Naive thymus-derived CD8-positive, alpha-beta T cell (primary cell): ENCODE results near the gene REV3L. TPM values are rescaled to one million over a fixed set of nuclear protein-coding genes. Genes with fewer than 3 reads are reported as not detected.

Experiments
- ATAC-seq, 2 donors: fragments of 150-1000 bp; cut with Tn5 transposase in 1 of 2; sonication (Bioruptor Pico), chemical (Tn5 transposase) in 1 of 2; 1 replicate in 1 of 2; 2 replicates in 1 of 2; pipeline ENCODE4 v1.10.0; 2021; ENCODE audit warnings: mild to moderate bottlenecking in 2 of 2, moderate library complexity in 2 of 2
- POLR2A ChIA-PET: fragments of 350-600 bp; sonication (Branson Sonifier 250); formaldehyde crosslinking; loops from one replicate; lab custom pipeline; 2021; ENCODE audit warnings: antibody characterized with exemption; lab: Charles Lee
- DNase-seq, 10 donors: peaks; one replicate each; pipeline versions ENCODE4 v3.0.0 to v3.0.0-alpha.2; 2020 to 2022
- H3K27ac Mint-ChIP-seq, 10 donors: one replicate each; pipeline ENCODE4 v1.8.0; 2020 to 2022; ENCODE audit warnings: mild to moderate bottlenecking in 10 of 10, mixed read lengths in 10 of 10, moderate library complexity in 4 of 10, inconsistent platforms in 1 of 10
- H3K27me3 Mint-ChIP-seq, 5 donors: one replicate each; pipeline ENCODE4 v1.8.0; 2021 to 2022; ENCODE audit warnings: mixed read lengths in 5 of 5
- H3K36me3 Mint-ChIP-seq, 3 donors: one replicate each; pipeline ENCODE4 v1.8.0; 2020 to 2022; ENCODE audit warnings: mixed read lengths in 3 of 3, mild to moderate bottlenecking in 2 of 3, inconsistent platforms in 1 of 3
- H3K4me1 Mint-ChIP-seq, 4 donors: one replicate each; pipeline ENCODE4 v1.8.0; 2021 to 2022; ENCODE audit warnings: mixed read lengths in 4 of 4
- H3K4me3 Mint-ChIP-seq, 10 donors: one replicate each; pipeline ENCODE4 v1.8.0; 2020 to 2022; ENCODE audit warnings: mild to moderate bottlenecking in 10 of 10, mixed read lengths in 10 of 10, moderate library complexity in 6 of 10, inconsistent platforms in 1 of 10
- H3K9me3 Mint-ChIP-seq, 9 donors: one replicate each; pipeline ENCODE4 v1.8.0; 2020 to 2022; ENCODE audit warnings: mixed read lengths in 9 of 9, mild to moderate bottlenecking in 3 of 9, inconsistent platforms in 1 of 9, moderate library complexity in 1 of 9
- polyA plus RNA-seq, 3 donors: library from polyadenylated mRNA; unstranded; fragments of 300-500 nt; fragmentation: Illumina TruSeq; gene quantifications; one replicate each; pipeline ENCODE4 v1.2.3, GENCODE V29; 2021
- total RNA-seq, 8 experiments: library from RNA in 2 of 8; stranded (reverse) in 2 of 8; gene quantifications; one replicate each; pipeline ENCODE4 v1.2.3 and lab custom pipeline; 2021 to 2026

Gene REV3L
- total and polyA plus RNA-seq, 5 experiments from 2014 or later: 3.2 to 36.5 (median 12.1) TPM

DNA sequence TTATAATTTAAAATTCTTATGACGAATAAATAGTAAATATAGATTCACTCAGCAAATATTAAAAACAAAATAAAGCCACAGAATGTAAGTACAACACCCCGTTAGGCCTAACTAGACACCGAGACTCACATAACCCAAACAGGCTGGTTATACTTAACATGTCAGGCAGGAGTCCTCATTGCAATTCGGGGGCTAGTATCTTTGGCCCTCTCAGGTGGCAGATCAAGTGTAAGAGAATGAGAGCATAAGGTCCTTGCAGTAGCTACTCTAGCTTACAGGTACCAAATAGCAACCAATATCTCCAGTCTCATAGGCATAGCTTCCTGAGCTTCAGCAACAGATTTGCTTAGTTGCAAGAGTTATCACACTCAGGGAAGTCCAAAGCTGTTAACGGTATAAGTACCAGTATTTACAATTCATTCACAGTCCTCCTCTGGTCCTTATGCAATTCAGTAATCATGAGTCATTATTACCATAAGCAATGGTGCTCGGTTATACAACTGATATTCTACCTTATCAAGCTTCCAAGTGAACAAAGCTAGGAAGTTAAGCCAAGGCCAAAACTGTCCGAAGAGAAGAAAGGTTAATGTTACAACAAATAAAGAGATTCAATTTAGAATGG, 20.1 kb downstream of the REV3L start:
- H3K36me3 Mint-ChIP-seq: peaks cover 21 to 26% (median 25%) of the 10 kb centered on the region in 3 donors
- H3K27ac Mint-ChIP-seq: peak overlapping the region in 7 of 10 donors; percentile 8 to 85 (median 63)
- no peak overlapping the region for H3K4me3 Mint-ChIP-seq
- no peaks in the 10 kb centered on the region for H3K27me3 Mint-ChIP-seq
- ATAC-seq: no peak
- POLR2A ChIA-PET: no interaction called here
- peaks cover 0 to 20% (median 6%) of the 10 kb centered on the region in 9 donors for H3K9me3 Mint-ChIP-seq
- no peak for DNase-seq
- peaks cover 15 to 35% (median 29%) of the 10 kb centered on the region in 4 donors for H3K4me1 Mint-ChIP-seq

- Mint-ChIP-seq H3K36me3 (peaks cover 26 to 32% (median 30%) of the 10 kb centered on the region in 3 donors), H3K9me3 (peaks cover 0 to 22% (median 7%) of the 10 kb centered on the region in 9 donors), H3K27ac (peak overlapping the region; percentile 18 to 80 (median 64)), H3K27me3 (no peaks in the 10 kb centered on the region), H3K4me1 (peaks cover 14 to 41% (median 29%) of the 10 kb centered on the region in 4 donors), H3K4me3 (peak overlapping the region; percentile 48 to 82 (median 66))
- ATAC-seq: peak; percentile 60 to 86
- DNase-seq: peak in 1 of 10 donors; percentile 9
- POLR2A ChIA-PET: interaction anchor here (1.0 kb wide), 1 partner anchor 17 kb away, joined by 3 read pairs; no protein-coding TSS in a partner anchor
Observed at GRCh38 chr6:111461860-111462259, 21.2 kb downstream of the REV3L start.

DNA sequence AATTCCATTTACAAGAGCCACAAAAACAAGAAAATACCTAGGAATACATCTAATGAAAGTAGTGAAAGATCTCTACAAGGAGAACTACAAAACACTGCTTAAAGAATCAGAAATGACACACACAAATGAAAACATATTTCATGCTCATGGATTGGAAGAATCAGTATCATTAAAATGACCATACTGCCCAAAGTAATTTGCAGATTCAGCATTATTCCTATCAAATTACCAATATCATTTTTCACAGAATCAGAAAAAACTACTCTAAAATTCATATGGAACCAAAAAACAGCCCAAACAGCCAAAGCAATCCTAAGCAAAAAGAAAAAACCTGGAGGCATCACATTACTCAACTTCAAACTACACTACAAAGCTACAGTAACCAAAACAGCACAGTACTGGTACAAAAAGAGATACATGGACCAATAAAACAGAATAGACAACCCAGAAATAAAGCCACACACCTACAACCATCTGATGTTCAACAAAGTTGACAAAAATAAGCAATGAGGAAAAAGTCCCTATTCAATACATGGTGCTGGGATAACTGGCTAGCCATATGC, 24.3 kb downstream of the REV3L start:
- H3K4me3 Mint-ChIP-seq: no peak overlapping the region
- peaks cover 26 to 36% (median 35%) of the 10 kb centered on the region in 3 donors for H3K36me3 Mint-ChIP-seq
- POLR2A ChIA-PET: no interaction called here
- peaks cover 14 to 49% (median 33%) of the 10 kb centered on the region in 4 donors for H3K4me1 Mint-ChIP-seq
- peaks cover 0 to 22% (median 7%) of the 10 kb centered on the region in 9 donors for H3K9me3 Mint-ChIP-seq
- no peaks in the 10 kb centered on the region for H3K27me3 Mint-ChIP-seq
- no peak overlapping the region for H3K27ac Mint-ChIP-seq
- DNase-seq (no peak), ATAC-seq (no peak)

- H3K27me3 Mint-ChIP-seq: no peaks in the 10 kb centered on the region
- H3K27ac Mint-ChIP-seq: no peak overlapping the region
- H3K4me3 Mint-ChIP-seq: no peak overlapping the region
- DNase-seq (no peak), ATAC-seq (no peak)
- peaks cover 6 to 40% (median 22%) of the 10 kb centered on the region in 4 donors for H3K4me1 Mint-ChIP-seq
- POLR2A ChIA-PET: no interaction called here
- H3K36me3 Mint-ChIP-seq: peaks cover 26 to 36% (median 35%) of the 10 kb centered on the region in 3 donors
- peaks cover 0 to 22% (median 7%) of the 10 kb centered on the region in 9 donors for H3K9me3 Mint-ChIP-seq
Observed at GRCh38 chr6:111456208-111456607, 26.8 kb downstream of the REV3L start.

GRCh38 chr6:111450636-111451035, 32.4 kb downstream of the REV3L start:
- peak overlapping the region in 1 of 10 donors; percentile 47 for H3K27ac Mint-ChIP-seq
- no peaks in the 10 kb centered on the region for H3K27me3 Mint-ChIP-seq
- H3K4me1 Mint-ChIP-seq: peaks cover 10 to 33% (median 16%) of the 10 kb centered on the region in 4 donors
- peaks cover 0 to 8% (median 5%) of the 10 kb centered on the region in 3 donors for H3K36me3 Mint-ChIP-seq
- ATAC-seq (no peak), DNase-seq (no peak)
- POLR2A ChIA-PET: no interaction called here
- no peaks in the 10 kb centered on the region for H3K9me3 Mint-ChIP-seq
- no peak overlapping the region for H3K4me3 Mint-ChIP-seq

DNA sequence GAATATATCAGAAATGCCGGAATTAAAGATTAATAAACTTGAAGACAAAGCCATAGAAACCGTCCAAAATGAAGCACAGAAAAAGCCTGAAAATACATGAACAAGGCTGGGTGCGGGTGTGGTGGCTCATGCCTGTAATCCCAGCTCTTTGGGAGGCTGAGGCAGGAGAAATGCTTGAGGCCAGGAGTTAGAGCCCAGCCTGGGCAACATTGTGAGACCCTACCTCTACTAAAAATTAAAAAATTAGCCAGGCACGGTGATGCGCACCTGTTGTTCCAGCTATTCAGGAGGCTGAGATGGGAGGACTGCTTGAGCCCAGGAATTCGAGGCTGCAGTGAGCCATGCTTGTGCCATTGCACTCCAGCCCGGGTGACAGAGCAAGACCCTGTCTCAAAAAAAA, 32.9 kb downstream of the REV3L start:
- H3K27ac Mint-ChIP-seq: no peak overlapping the region
- POLR2A ChIA-PET: no interaction called here
- H3K36me3 Mint-ChIP-seq: peaks cover 0 to 7% (median 5%) of the 10 kb centered on the region in 3 donors
- no peaks in the 10 kb centered on the region for H3K9me3 Mint-ChIP-seq
- no peak overlapping the region for H3K4me3 Mint-ChIP-seq
- DNase-seq (no peak), ATAC-seq (no peak)
- H3K27me3 Mint-ChIP-seq: no peaks in the 10 kb centered on the region
- H3K4me1 Mint-ChIP-seq: peaks cover 12 to 33% (median 17%) of the 10 kb centered on the region in 4 donors

- DNase-seq (no peak), ATAC-seq (no peak)
- Mint-ChIP-seq H3K9me3 (no peaks in the 10 kb centered on the region), H3K4me1 (peaks cover 12 to 35% (median 17%) of the 10 kb centered on the region in 4 donors), H3K27ac (no peak overlapping the region), H3K4me3 (no peak overlapping the region), H3K27me3 (no peaks in the 10 kb centered on the region), H3K36me3 (peaks cover 0 to 9% (median 4%) of the 10 kb centered on the region in 3 donors)
- POLR2A ChIA-PET: no interaction called here
Observed at GRCh38 chr6:111449129-111449528, 33.9 kb downstream of the REV3L start.

DNA sequence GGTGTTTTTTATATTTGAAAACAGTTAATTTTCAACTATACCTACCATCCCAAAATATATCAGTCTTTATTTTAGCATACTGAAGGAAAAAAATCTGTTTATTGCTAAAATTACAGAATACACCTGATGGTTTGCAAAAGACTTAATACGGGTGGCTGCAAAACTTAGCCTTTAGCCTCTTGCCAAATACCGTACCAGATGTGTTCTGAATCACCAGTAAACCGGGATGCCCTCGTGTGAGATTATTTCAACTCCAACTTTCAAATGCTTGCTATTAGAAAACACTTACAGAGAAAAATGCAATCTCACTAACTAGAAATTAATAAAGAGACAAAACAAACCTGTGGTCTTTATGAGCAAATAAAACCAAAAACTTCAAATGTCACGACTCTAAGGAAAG, 36.0 kb downstream of the REV3L start:
- H3K4me3 Mint-ChIP-seq: no peak overlapping the region
- no peak overlapping the region for H3K27ac Mint-ChIP-seq
- ATAC-seq: no peak
- H3K4me1 Mint-ChIP-seq: peaks cover 17 to 38% (median 25%) of the 10 kb centered on the region in 4 donors
- no peaks in the 10 kb centered on the region for H3K9me3 Mint-ChIP-seq
- no peaks in the 10 kb centered on the region for H3K27me3 Mint-ChIP-seq
- H3K36me3 Mint-ChIP-seq: peaks cover 0 to 9% (median 6%) of the 10 kb centered on the region in 3 donors
- no peak for DNase-seq
- POLR2A ChIA-PET: no interaction called here

- H3K27me3 Mint-ChIP-seq: no peaks in the 10 kb centered on the region
- ATAC-seq: no peak
- peaks cover 24 to 35% (median 30%) of the 10 kb centered on the region in 4 donors for H3K4me1 Mint-ChIP-seq
- no peak overlapping the region for H3K4me3 Mint-ChIP-seq
- peaks cover 0 to 9% (median 9%) of the 10 kb centered on the region in 3 donors for H3K36me3 Mint-ChIP-seq
- DNase-seq: no peak
- no peak overlapping the region for H3K27ac Mint-ChIP-seq
- H3K9me3 Mint-ChIP-seq: no peaks in the 10 kb centered on the region
- POLR2A ChIA-PET: no interaction called here
Observed at GRCh38 chr6:111445861-111446267, 37.2 kb downstream of the REV3L start.

GRCh38 chr6:111444794-111445193, 38.2 kb downstream of the REV3L start:
- peaks cover 22 to 35% (median 30%) of the 10 kb centered on the region in 4 donors for H3K4me1 Mint-ChIP-seq
- POLR2A ChIA-PET: no interaction called here
- no peaks in the 10 kb centered on the region for H3K9me3 Mint-ChIP-seq
- peak overlapping the region in 1 of 10 donors; percentile 18 for H3K27ac Mint-ChIP-seq
- H3K4me3 Mint-ChIP-seq: no peak overlapping the region
- no peaks in the 10 kb centered on the region for H3K27me3 Mint-ChIP-seq
- DNase-seq (no peak), ATAC-seq (no peak)
- H3K36me3 Mint-ChIP-seq: peaks cover 0 to 10% (median 7%) of the 10 kb centered on the region in 3 donors

- no peak for DNase-seq
- POLR2A ChIA-PET: no interaction called here
- Mint-ChIP-seq H3K4me3 (peak overlapping the region in 4 of 10 donors; percentile 6 to 19 (median 14)), H3K4me1 (peaks cover 18 to 41% (median 28%) of the 10 kb centered on the region in 4 donors), H3K9me3 (no peaks in the 10 kb centered on the region), H3K36me3 (peaks cover 0 to 10% (median 5%) of the 10 kb centered on the region in 3 donors), H3K27ac (peak overlapping the region in 4 of 10 donors; percentile 23 to 80 (median 37)), H3K27me3 (no peaks in the 10 kb centered on the region)
- peak; percentile 23 to 36 for ATAC-seq
Observed at GRCh38 chr6:111441678-111442243, 41.3 kb downstream of the REV3L start.

DNA sequence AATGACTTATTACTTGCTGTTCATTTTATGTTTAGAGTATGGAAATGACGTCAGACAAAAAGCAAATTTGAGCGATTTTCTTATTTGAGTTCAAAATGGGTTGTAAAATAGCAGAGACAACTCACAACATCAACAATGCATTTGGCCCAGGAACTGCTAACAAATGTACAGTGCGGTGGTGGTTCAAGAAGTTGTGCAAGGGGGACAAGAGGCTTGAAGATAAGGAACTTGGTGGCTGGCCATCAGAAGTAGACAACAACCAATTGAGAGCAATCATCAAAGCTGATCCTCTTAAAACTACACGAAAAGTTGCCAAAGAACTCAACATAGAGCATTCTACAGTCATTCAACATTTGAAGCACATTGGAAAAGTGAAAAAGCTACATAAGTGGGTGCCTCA, 43.8 kb downstream of the REV3L start:
- Mint-ChIP-seq H3K27ac (peak overlapping the region in 1 of 10 donors; percentile 18), H3K27me3 (no peaks in the 10 kb centered on the region), H3K9me3 (peaks cover 0 to 13% (median 6%) of the 10 kb centered on the region in 9 donors), H3K4me3 (no peak overlapping the region), H3K36me3 (peaks cover 8 to 12% (median 12%) of the 10 kb centered on the region in 3 donors), H3K4me1 (peaks cover 17 to 43% (median 30%) of the 10 kb centered on the region in 4 donors)
- POLR2A ChIA-PET: no interaction called here
- ATAC-seq: no peak
- no peak for DNase-seq

DNA sequence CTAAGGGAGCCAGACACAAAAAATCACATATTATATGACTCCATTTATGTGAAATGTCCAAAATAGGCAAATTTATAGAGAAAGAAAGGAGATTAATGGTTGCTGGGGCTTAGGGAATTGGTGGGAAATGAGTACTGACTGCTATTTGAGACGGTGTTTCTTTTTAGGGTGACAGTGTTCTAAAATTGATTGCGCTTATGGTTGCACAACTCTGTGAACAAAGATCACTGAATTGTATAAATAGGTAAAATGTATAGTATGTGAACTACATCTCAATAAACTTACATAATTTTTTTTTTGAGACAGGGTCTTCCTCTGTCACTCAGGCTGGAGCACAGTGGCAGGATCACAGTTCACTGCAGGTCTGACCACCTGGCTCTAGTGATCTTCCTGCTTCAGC, 45.4 kb downstream of the REV3L start:
- peaks cover 8 to 12% (median 8%) of the 10 kb centered on the region in 3 donors for H3K36me3 Mint-ChIP-seq
- no peak overlapping the region for H3K27ac Mint-ChIP-seq
- no peak overlapping the region for H3K4me3 Mint-ChIP-seq
- DNase-seq (no peak), ATAC-seq (no peak)
- POLR2A ChIA-PET: no interaction called here
- H3K27me3 Mint-ChIP-seq: no peaks in the 10 kb centered on the region
- H3K9me3 Mint-ChIP-seq: peaks cover 2 to 13% (median 6%) of the 10 kb centered on the region in 9 donors
- peaks cover 24 to 55% (median 39%) of the 10 kb centered on the region in 4 donors for H3K4me1 Mint-ChIP-seq
